HG03342 (cell line): ENCODE measurements around the gene KRT3.

ENCODE experiments used
- ATAC-seq: cut with Tn5 transposase; IDR thresholded peaks from one replicate; pipeline ENCODE4 v1.9.1; 2021; ENCODE audit warnings: mild to moderate bottlenecking, moderate library complexity; ENCODE audit not compliant: unreplicated experiment

KRT3 gene

GRCh38 chr12:52795694-52796428 lies at the start of gene KRT3:
TSS of gene KRT3 (minus strand) at chr12:52796117. CDS start at chr12:52796042, 75 bp downstream.
- ATAC-seq, result no peak

- no peak for ATAC-seq
These were observed 48.5 kb upstream of the KRT3 start for GRCh38 chr12:52844386-52844785.

- ATAC-seq, result no peak
These were observed 43.7 kb upstream of the KRT3 start for GRCh38 chr12:52839436-52840105.

GRCh38 chr12:52838609-52839435 lies 42.9 kb upstream of the KRT3 start:
- no peak for ATAC-seq

GRCh38 chr12:52837781-52838608 lies 42.1 kb upstream of the KRT3 start:
- ATAC-seq, result no peak

GRCh38 chr12:52837413-52837741 lies 41.5 kb upstream of the KRT3 start:
- no peak for ATAC-seq

- ATAC-seq, result no peak
These were observed 40.8 kb upstream of the KRT3 start for GRCh38 chr12:52836491-52837412.

GRCh38 chr12:52836042-52836466 lies 40.1 kb upstream of the KRT3 start:
- ATAC-seq, result no peak

GRCh38 chr12:52835271-52836041 lies 39.5 kb upstream of the KRT3 start:
- ATAC-seq, result no peak

- ATAC-seq, result no peak
These were observed 38.7 kb upstream of the KRT3 start for GRCh38 chr12:52834727-52835001.

- no peak for ATAC-seq
These were observed 38.2 kb upstream of the KRT3 start, which contains the start of gene KRT79 for GRCh38 chr12:52833922-52834726. TSS of gene KRT79 (minus strand) at chr12:52834311. CDS start at chr12:52834260, 51 bp downstream.

GRCh38 chr12:52832985-52833905 lies 37.3 kb upstream of the KRT3 start:
- ATAC-seq, result no peak

GRCh38 chr12:52832451-52832850 lies 36.5 kb upstream of the KRT3 start:
- ATAC-seq, result no peak

GRCh38 chr12:52831251-52831650 lies 35.3 kb upstream of the KRT3 start:
- no peak for ATAC-seq

GRCh38 chr12:52829986-52830770 lies 34.3 kb upstream of the KRT3 start:
- no peak for ATAC-seq

- no peak for ATAC-seq
These were observed 32.7 kb upstream of the KRT3 start for GRCh38 chr12:52828591-52829021.
